Measurements from ENCODE around the gene CHGA. TPM values are rescaled to one million over a fixed set of nuclear protein-coding genes. Genes with fewer than 3 reads are reported as not detected.

CHGA gene
- total RNA-seq, 1 experiment from 2014 or later = not detected

GRCh38 chr14:92944976-92945375, 22.0 kb downstream of the CHGA start:
- DNase-seq (ENCODE audit: low spot score) = no peak

GRCh38 chr14:92945544-92945943, 22.6 kb downstream of the CHGA start:
- DNase-seq (ENCODE audit: low spot score) = no peak

GRCh38 chr14:92945959-92946846, 23.3 kb downstream of the CHGA start:
- peak; percentile 72 for DNase-seq (ENCODE audit: low spot score)

DNA sequence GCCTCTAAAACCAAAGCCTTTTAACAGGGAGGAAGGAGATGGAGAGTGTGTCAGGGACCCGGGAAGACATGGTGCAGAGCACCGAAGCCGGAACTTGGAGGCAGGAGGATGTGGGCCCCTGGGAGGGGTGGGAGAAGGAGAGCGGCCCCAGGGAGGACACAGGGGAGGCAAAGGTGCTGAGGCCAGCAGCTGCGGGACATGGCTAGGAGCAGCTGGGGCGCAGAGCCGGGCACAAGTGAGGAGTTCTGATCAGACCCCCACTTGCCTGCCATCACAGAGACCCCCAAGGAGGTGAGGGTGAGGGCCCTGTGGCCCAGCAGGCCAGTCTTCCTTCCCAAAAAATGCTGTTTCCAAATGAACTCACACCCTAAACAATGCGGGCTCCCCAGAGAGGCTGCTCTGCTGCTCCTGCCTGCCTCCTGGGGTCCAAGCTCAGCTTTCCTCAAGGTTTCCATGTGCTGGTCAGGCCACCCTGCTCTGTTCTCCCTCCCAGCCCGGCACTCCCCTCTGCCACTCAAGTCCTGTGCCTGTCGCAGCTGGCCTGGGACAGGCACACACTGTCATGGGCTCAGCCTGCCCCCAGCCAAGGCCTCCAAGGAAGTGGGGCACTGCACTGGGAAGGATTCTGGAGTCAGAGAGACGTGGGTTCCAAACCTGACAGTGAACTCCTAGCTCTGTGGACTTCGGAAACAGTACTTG, 24.0 kb downstream of the CHGA start:
- DNase-seq (ENCODE audit: low spot score) = no peak

DNA sequence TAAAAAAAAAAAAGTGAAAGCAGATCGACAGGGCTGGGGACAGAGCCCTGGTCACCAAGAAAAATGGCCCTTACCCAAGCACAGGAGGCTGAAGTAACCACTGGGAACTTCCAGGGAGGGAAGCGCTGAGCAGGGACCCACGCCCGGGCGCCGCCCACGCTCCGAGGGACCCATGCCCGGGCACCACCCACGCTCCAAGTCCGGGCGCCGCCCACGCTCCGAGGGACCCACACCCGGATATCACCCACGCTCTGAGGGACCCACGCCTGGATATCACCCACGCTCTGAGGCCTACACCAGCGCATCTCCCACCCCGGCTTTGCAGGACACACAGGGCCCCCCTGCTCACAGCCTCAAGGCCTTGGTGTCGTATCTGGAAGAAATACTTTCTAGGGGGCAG, 25.7 kb downstream of the CHGA start:
- DNase-seq (ENCODE audit: low spot score) = no peak

GRCh38 chr14:92949496-92950192, 26.7 kb downstream of the CHGA start:
- no peak for DNase-seq (ENCODE audit: low spot score)

DNA sequence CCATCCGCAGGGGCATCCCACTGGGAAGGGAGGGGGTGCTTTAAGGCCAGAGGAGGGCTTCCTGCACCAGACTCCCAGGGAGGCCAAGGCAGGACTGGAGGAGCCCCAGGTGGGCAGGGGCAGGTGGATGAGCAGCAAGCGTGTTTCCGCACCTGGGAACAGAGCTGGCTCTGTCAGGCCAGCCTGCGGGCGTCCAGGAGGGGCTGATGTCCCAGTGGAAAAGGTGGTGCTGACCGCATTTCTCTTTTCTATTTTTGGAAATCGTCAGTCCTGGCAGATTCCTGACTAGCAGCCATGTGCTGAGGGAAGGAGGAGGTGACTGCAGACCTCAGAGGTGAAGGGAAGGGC, 27.2 kb downstream of the CHGA start:
- no peak for DNase-seq (ENCODE audit: low spot score)

DNA sequence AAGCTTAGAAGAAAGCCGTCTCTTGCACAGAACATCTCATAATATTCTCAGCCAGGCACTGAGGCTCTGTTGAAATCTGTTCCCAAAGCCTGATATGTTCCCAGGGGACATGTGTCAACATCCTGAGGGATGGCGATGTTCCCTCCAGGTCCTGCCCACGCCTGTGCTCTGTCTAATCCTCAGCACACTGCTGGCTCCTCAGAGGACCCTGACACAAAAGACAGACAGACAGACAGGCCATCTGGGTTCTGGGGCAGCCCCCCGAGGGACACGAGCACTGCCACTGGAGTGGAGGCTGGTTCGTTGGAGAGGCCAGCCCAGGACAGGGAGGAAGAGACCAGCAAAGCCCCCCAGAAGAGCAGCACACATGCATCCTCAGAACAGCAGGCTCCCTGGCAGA, 27.8 kb downstream of the CHGA start:
- no peak for DNase-seq (ENCODE audit: low spot score)

GRCh38 chr14:92951261-92951660, 28.3 kb downstream of the CHGA start:
- DNase-seq (ENCODE audit: low spot score) = no peak

DNA sequence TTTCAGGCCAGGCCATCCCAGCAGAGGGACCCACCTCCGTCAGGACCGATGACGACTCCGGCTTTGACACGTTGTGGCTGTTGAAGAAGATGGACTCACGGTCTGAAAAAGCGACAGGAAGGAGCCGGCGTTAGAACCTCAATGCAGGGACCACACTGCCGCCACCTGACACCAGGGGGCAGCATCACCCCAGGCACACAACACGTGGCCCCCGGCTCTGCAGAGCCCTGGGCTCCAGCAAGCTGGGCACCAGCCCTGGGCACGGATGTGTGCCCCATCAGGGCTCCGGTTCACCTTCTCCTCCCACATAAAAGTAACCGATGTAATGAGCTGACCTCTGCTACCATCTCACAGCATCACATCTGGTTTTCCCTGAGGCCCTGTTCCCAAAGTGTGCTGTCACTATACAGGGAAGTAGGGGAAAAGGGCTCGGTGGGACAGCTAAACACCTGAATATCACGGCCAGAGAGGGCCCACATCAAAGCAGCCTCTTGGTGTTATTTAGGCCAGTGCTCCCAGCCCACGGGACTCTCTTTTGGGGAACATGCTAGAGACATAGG, 29.0 kb downstream of the CHGA start:
- DNase-seq (ENCODE audit: low spot score) = peak; percentile 66

DNA sequence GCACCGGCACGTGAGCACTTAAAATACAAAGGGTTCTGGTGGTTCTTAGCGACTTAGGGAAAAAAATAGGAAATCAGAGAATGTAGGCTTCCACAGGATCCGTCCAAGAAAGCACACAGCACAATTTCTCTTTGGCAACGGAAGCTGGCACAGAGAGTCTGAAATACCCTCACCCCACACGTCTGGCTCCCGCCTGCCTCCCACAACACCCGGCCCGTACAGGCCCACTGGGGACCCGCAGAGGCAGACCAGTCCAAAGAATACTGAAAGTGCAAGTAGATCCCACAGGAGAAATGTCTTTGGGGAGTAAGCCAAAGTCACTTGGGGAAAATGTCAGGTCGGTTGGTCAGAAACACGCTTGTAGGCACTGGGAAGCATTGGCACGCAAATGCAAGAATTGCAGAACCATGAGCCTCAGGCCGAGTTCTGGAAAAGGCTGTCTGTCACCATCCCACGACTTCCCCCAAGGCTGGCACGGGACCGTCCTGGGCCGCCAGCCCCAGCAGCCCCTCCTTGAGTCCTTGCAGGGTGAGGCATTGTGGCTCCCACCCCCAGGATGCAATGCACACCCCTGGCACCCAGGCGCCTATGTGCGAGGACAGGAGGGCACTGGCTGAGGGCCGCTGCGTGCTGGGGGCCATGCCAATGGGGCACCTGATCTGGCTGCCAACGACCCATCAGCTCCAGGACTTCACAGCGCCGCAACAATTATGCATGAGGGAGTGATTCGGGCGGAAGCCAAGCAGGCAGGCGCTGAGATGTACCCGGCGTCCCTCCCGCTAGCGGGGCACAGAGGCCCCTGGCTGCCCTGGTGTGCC, 29.7 kb downstream of the CHGA start:
- DNase-seq (ENCODE audit: low spot score) = no peak

DNA sequence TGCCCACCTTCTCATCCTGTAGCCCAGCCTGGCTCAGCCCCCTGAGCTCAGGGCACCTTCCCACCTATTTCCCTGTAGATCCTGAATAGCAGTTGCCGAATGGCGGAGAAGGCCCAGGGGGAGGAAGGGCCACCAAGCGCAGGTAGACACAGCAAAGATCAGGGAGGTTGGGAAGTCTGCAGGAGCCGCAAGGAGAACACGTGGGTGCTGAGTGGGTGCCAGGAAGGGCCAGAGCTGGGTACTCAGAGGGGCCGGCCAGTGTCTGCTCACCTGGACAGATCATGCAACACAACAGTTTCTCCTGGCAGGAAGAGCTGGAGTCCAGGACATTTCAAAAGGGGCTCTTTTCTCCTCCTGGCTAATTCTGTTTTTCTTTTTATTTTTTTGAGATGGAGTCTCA, 30.6 kb downstream of the CHGA start:
- no peak for DNase-seq (ENCODE audit: low spot score)

- DNase-seq (ENCODE audit: low spot score) = no peak
Observed at GRCh38 chr14:92954933-92955332, 32.0 kb downstream of the CHGA start.

DNA sequence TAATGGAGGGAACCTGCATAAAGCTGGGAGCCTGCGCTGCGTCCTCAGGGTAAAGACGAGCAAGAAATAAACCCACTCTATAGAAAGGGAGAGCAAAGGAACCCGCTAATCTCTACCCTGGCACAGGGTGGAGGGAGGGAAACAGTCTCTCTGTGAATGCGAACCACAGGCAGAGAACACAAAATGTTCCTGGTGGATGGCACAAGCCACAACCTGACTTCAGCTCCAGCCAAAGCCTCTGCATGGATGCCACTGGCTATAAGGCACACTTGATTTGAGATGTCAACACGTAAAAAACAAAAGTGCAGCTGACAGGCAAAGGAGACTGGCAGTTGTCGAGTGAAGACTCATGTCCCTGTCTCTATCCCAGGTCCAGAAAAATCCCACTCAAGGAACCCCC, 32.4 kb downstream of the CHGA start:
- DNase-seq (ENCODE audit: low spot score) = no peak

- no peak for DNase-seq (ENCODE audit: low spot score)
Observed at GRCh38 chr14:92956961-92957360, 34.0 kb downstream of the CHGA start.

DNA sequence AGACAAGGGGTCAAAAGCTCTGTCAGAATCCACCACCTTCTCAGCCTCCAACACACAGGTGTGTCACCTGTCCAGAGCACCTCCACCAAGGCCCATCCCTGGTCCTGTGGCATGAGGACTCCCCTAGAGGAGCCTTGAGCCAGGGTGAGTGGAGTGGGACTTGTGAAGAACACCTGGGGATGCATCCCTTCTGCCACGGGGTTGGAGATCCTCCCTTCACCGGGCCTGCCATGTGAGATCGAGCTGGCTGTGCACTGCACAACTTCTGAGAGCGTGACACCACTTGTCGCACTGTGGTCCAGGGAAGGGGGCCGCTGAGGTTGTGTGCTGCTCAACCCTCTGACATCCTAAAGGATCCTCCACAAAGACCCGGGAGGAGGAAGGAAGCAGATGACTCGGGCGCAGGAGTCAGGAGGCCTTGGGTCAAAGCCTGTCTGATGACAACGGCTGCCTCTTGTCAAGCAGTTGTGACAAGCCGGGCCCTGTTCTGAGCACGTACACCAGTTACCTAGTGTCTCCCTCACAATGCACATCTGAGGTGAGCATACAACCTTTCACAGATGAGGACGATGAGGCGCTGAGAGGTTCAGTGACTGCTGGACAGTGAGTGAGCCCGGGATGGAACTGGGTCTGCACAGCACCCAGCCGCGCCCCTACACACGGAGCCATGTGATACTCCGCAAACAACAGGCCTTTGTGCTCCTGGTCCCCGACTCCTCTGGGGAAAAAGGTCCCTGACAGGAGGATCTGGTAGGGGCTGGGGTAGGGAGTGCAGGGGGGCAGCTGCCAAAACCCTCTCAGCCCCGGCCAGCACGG, 35.6 kb downstream of the CHGA start:
- no peak for DNase-seq (ENCODE audit: low spot score)

DNA sequence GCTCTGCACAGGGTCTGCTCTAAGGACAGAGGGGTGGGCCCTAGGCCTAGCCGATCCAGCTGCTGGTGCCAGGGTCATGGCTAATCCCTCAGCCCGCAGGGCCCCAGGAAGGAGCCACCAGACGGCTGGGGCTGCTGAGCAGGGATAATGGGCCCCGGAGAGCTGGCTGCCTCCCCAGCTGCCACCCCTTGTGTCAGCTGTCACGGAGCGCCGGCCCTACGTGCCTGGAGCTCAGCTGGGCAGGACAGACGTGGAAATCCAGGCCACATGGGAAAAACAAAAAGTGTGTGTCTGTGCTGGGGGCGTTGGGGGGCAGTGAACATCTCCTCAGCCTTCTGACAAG, 36.2 kb downstream of the CHGA start:
- no peak for DNase-seq (ENCODE audit: low spot score)

DNA sequence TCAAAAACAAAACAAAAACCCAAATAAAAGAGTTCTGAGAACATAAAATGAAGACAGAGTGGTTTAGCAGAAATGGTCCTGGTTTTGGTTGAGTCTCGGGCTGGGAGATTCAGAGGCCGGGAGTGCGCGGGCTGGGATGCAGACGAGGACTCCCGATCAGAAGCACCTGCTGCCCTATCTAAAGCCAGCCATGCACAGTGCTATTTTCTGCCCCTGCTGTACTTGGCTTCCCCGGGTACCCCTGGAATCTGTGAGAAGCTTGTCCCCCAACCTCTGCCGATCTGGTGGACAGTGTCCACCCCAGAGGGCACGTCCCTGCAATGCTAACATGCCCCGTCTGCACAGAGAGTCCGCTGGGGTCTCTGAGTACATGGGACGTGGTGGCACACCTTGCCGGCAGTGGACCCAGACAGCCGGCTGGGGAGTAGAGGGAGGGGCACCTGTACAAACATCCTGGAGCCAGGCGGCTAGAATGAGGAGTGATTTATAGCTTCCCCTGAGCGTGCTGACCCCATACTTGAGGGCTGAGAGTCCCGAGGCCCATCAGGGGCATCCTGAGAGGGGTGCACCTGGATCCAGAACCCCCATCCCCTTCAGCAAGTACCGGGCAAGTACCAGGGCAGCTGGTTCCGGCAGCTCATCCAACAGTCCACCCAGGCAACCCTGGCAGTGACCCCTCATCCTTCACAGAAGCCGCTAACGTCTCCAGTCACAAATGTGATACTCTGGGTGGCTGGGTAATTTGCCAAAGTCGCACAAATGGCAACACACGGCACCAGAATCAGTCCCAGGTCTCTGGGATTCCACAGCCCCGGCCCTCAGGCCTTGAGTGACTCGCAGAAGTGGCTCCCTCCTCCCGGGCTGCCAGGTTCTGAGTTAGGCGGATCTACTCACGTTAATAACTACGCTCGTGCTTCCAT, 37.1 kb downstream of the CHGA start:
- DNase-seq (ENCODE audit: low spot score) = no peak
